ENCODE measurements around the gene KIF1C.
A peak's percentile ranks its signal among the peaks of the same experiment; 100 is the strongest.

KIF1C gene

DNA sequence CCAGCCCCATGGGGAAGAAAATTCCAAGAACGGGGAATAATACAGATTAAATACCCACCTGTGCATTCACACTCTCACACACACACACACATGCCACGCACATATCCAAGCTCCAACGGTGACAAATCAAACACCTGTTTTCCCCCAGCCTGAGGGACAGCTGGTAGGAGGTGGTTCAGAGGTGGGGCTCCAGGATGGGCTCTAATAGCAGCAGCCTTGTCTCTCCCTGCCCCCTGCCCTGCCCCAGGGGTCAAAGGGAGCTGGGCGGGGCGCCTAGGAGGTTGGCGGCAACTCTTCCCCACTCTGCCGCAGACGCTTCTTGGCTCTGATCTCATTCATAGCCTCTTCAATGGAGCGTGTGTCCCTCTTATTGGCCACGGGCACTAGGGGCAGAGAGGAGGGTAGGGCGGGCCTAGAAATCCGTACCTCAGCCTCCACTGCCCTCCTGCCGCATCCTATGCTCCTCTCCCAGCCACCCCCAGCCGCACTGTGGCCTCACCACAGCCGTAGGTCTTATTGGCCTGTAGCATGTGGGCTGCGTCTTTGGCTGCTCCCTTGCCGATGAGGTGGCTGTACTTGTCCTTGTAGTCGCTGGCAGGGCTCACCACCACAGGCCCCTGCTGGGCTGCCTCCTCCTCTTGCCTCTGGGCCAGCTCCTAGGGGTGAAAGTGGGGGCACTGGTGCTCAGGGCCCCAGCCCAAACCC, 38.3 kb upstream of the KIF1C start:
- H3K79me1 ChIP-seq (replicated peaks; ENCODE audit: low read length, poor library complexity, severe bottlenecking), result peaks cover 17% of the 10 kb centered on the region
- H2BK5ac ChIP-seq (ENCODE audit: low read depth, low read length, poor library complexity, severe bottlenecking), result no peak overlapping the region
- H2BK12ac ChIP-seq (ENCODE audit: low read length in 2 of 2), result no peak overlapping the region
- H4K8ac ChIP-seq (ENCODE audit: low read length), result no peak overlapping the region
- H3K4me1 ChIP-seq (ENCODE audit: control insufficient read depth, insufficient read depth, low read depth, low read length), result peaks cover 1% of the 10 kb centered on the region
- H3K4me3 ChIP-seq (ENCODE audit: insufficient read depth in 1 of 2, low read depth in 1 of 2, low read length in 2 of 2), result no peak overlapping the region
- no peak overlapping the region for H3K4ac ChIP-seq (ENCODE audit: low read depth in 1 of 2, low read length in 2 of 2)
- no peak overlapping the region for H3K4me2 ChIP-seq (ENCODE audit: low read length, poor library complexity, severe bottlenecking)
- no peak overlapping the region for H3K9ac ChIP-seq (ENCODE audit: low read length)
- DNase-seq, result no peak
- H3K27ac ChIP-seq (ENCODE audit: low read length, poor library complexity, severe bottlenecking), result no peak overlapping the region
- H2BK15ac ChIP-seq (ENCODE audit: low read depth, poor library complexity, severe bottlenecking), result no peak overlapping the region
- peaks cover 29 to 35% of the 10 kb centered on the region in 2 experiments for H3K36me3 ChIP-seq (ENCODE audit: control insufficient read depth in 1 of 2, insufficient read depth in 2 of 2, low read depth in 1 of 2, low read length in 2 of 2)
- H3K18ac ChIP-seq (ENCODE audit: low read depth in 1 of 2, low read length in 2 of 2), result no peak overlapping the region
- WGBS, result 96% methylated on average over 17 of the region's 18 CpGs
- H2AK5ac ChIP-seq (ENCODE audit: low read length, severe bottlenecking), result no peak overlapping the region
- H4K91ac ChIP-seq (ENCODE audit: low read length), result no peak overlapping the region
- no peaks in the 10 kb centered on the region for H3K27me3 ChIP-seq (ENCODE audit: control insufficient read depth in 1 of 2, insufficient read depth in 1 of 2, low read length in 2 of 2)
- H3K23ac ChIP-seq (ENCODE audit: low read length in 2 of 2), result no peak overlapping the region
- no peaks in the 10 kb centered on the region for H3K9me3 ChIP-seq (ENCODE audit: control insufficient read depth, low read length)
- no peak overlapping the region for H2AFZ ChIP-seq (ENCODE audit: low read depth, low read length)
- no peak overlapping the region for H2BK120ac ChIP-seq (ENCODE audit: low read depth, low read length)
- H3K14ac ChIP-seq (ENCODE audit: low read length in 2 of 2), result no peak overlapping the region

DNA sequence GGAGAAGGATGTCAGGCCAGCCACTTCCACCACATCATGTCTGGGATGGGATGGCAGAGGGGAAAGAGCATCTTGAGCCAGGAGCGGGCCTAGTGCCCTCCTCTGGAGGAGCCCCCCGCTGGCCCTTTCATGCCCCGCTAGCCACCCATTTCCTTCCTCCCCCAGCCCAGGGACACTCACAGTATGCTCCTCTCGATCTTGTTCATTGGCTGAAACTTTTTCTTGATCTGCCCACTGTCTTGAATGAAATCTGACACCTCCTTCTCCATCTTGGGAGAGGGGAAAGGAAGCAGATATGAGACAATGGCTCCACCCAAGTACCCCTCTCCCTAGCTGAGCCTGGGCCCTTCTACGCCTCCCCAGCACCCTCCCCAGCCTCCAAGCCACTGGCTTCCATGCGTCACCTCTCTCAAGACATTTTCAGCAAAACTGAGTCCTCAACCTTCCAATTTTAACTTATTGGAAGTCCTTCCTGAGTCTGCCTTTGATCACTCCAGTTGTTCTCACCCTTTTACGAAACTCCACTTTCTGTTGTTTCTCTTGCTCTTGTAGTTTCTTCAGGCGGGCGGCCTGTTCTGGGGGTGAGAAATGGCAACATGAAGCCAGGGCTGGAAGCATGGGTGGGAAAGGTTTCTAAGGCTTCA, 37.3 kb upstream of the KIF1C start:
- peak overlapping the region in 1 of 2 experiments; percentile 25 for H2BK12ac ChIP-seq (ENCODE audit: low read length in 2 of 2)

DNA sequence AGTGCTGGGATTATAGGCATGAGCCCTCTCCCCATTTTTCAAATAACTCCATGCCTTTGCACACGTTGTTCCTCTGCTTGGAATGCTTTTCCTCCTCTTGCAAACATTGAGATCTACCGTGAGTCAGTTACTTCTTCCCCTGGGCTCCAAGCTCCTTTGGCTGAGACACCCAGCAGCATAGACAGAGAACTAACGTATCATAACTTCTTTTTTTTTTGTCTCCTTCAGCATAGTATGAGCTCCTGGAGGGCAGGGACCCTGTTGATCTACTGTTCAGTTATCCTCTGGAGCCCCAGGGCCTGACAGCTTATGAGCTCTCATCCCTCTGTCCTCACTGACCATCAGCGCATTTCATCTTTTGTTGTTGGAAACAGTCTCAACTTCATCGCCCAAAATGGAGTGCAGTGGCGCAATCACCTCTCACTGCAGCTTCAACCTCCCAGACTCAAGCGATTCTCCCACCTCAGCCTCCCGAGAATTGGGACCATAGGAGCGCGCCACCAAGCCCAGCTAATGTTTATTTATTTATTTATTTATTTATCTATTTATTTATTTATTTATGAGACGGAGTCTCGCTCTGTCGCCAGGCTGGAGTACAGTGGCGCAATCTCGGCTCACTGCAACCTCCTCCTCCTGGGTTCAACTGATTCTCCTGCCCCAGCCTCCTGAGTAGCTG, 32.3 kb upstream of the KIF1C start:
- no peak overlapping the region for H4K91ac ChIP-seq (ENCODE audit: low read length)
- no peak overlapping the region for H3K4me2 ChIP-seq (ENCODE audit: low read length, poor library complexity, severe bottlenecking)
- H3K18ac ChIP-seq (ENCODE audit: low read depth in 1 of 2, low read length in 2 of 2), result no peak overlapping the region
- no peak overlapping the region for H2BK5ac ChIP-seq (ENCODE audit: low read depth, low read length, poor library complexity, severe bottlenecking)
- H3K9ac ChIP-seq (ENCODE audit: low read length), result no peak overlapping the region
- H3K27me3 ChIP-seq (ENCODE audit: control insufficient read depth in 1 of 2, insufficient read depth in 1 of 2, low read length in 2 of 2), result no peaks in the 10 kb centered on the region
- no peak overlapping the region for H2AFZ ChIP-seq (ENCODE audit: low read depth, low read length)
- no peak overlapping the region for H2BK15ac ChIP-seq (ENCODE audit: low read depth, poor library complexity, severe bottlenecking)
- H4K8ac ChIP-seq (ENCODE audit: low read length), result no peak overlapping the region
- no peak overlapping the region for H2AK5ac ChIP-seq (ENCODE audit: low read length, severe bottlenecking)
- no peak overlapping the region for H3K27ac ChIP-seq (ENCODE audit: low read length, poor library complexity, severe bottlenecking)
- H3K79me1 ChIP-seq (replicated peaks; ENCODE audit: low read length, poor library complexity, severe bottlenecking), result peaks cover 23% of the 10 kb centered on the region
- H3K36me3 ChIP-seq (ENCODE audit: control insufficient read depth in 1 of 2, insufficient read depth in 2 of 2, low read depth in 1 of 2, low read length in 2 of 2), result peaks cover 18 to 24% of the 10 kb centered on the region in 2 experiments
- no peak overlapping the region for H3K4me3 ChIP-seq (ENCODE audit: insufficient read depth in 1 of 2, low read depth in 1 of 2, low read length in 2 of 2)
- no peak overlapping the region for H3K4ac ChIP-seq (ENCODE audit: low read depth in 1 of 2, low read length in 2 of 2)
- no peak for DNase-seq
- no peak overlapping the region for H3K23ac ChIP-seq (ENCODE audit: low read length in 2 of 2)
- H2BK12ac ChIP-seq (ENCODE audit: low read length in 2 of 2), result no peak overlapping the region
- H3K9me3 ChIP-seq (ENCODE audit: control insufficient read depth, low read length), result no peaks in the 10 kb centered on the region
- H3K4me1 ChIP-seq (ENCODE audit: control insufficient read depth, insufficient read depth, low read depth, low read length), result peaks cover 29% of the 10 kb centered on the region
- H2BK120ac ChIP-seq (ENCODE audit: low read depth, low read length), result no peak overlapping the region
- 98% methylated on average over 12 of the region's 15 CpGs for WGBS
- H3K14ac ChIP-seq (ENCODE audit: low read length in 2 of 2), result no peak overlapping the region

More for the DNA sequence above, 37.3 kb upstream of the KIF1C start:
- Histone ChIP-seq H2BK5ac (ENCODE audit: low read depth, low read length, poor library complexity, severe bottlenecking) (no peak overlapping the region), H4K8ac (ENCODE audit: low read length) (no peak overlapping the region), H2AFZ (ENCODE audit: low read depth, low read length) (no peak overlapping the region), H3K4me2 (ENCODE audit: low read length, poor library complexity, severe bottlenecking) (no peak overlapping the region), H3K9ac (ENCODE audit: low read length) (no peak overlapping the region), H3K27ac (ENCODE audit: low read length, poor library complexity, severe bottlenecking) (no peak overlapping the region), H3K9me3 (ENCODE audit: control insufficient read depth, low read length) (no peaks in the 10 kb centered on the region), H2AK5ac (ENCODE audit: low read length, severe bottlenecking) (no peak overlapping the region), H3K4me3 (ENCODE audit: insufficient read depth in 1 of 2, low read depth in 1 of 2, low read length in 2 of 2) (no peak overlapping the region), H3K14ac (ENCODE audit: low read length in 2 of 2) (no peak overlapping the region), H2BK120ac (ENCODE audit: low read depth, low read length) (no peak overlapping the region), H4K91ac (ENCODE audit: low read length) (no peak overlapping the region), H3K18ac (ENCODE audit: low read depth in 1 of 2, low read length in 2 of 2) (no peak overlapping the region), H3K23ac (ENCODE audit: low read length in 2 of 2) (no peak overlapping the region), H3K27me3 (ENCODE audit: control insufficient read depth in 1 of 2, insufficient read depth in 1 of 2, low read length in 2 of 2) (no peaks in the 10 kb centered on the region), H3K4ac (ENCODE audit: low read depth in 1 of 2, low read length in 2 of 2) (no peak overlapping the region), H3K79me1 (replicated peaks; ENCODE audit: low read length, poor library complexity, severe bottlenecking) (peaks cover 21% of the 10 kb centered on the region), H3K36me3 (ENCODE audit: control insufficient read depth in 1 of 2, insufficient read depth in 2 of 2, low read depth in 1 of 2, low read length in 2 of 2) (peaks cover 33 to 37% of the 10 kb centered on the region in 2 experiments), H2BK15ac (ENCODE audit: low read depth, poor library complexity, severe bottlenecking) (no peak overlapping the region), H3K4me1 (ENCODE audit: control insufficient read depth, insufficient read depth, low read depth, low read length) (peaks cover 1% of the 10 kb centered on the region)
- DNase-seq, result no peak
- WGBS, result 92% methylated on average over 9 of the region's 9 CpGs

Data from mesenchymal stem cell (in vitro differentiated cells and primary cell).